H1 (cell line): ENCODE measurements around the gene RCAN2. TPM values are rescaled to one million over a fixed set of nuclear protein-coding genes. Genes with fewer than 3 reads are reported as not detected.

ENCODE experiments used
- CTCF ChIA-PET: fragments of 300-600 bp; sonication (Branson Sonifier 250); formaldehyde crosslinking; loops from one replicate; lab custom pipeline; 2021; ENCODE audit not compliant: partially characterized antibody; lab: Charles Lee
- POLR2A ChIA-PET: fragments of 300-600 bp; sonication (Branson Sonifier 250); formaldehyde crosslinking; loops from one replicate; lab custom pipeline; 2021; ENCODE audit warnings: inconsistent platforms; ENCODE audit not compliant: partially characterized antibody; lab: Charles Lee
- DNase-seq, 2 experiments: peaks; one replicate each; pipeline versions ENCODE4 v3.0.0 to v3.0.0-alpha.2; 2010 to 2022; ENCODE audit warnings: low spot score in 2 of 2, low read depth in 1 of 2, mixed read lengths in 1 of 2
- FAIRE-seq: peaks from 2 replicates; lab custom pipeline; 2011; peaks lifted over from hg19 to GRCh38; lab: Jason Lieb, UNC
- H2AFZ ChIP-seq: 2 replicates; pipeline ENCODE4 v1.8.1; 2012; ENCODE audit warnings: low read length, inconsistent platforms
- H2AK5ac ChIP-seq: 2 replicates; pipeline ENCODE4 v1.6.1; 2013; ENCODE audit warnings: low read depth, low read length
- H2BK120ac ChIP-seq: replicated peaks from 2 replicates; pipeline ENCODE3; 2013; ENCODE audit warnings: low read depth, low read length, inconsistent platforms
- H2BK12ac ChIP-seq: 2 replicates; pipeline ENCODE4 v1.6.1; 2013; ENCODE audit warnings: low read depth, low read length
- H2BK15ac ChIP-seq: 2 replicates; pipeline ENCODE4 v1.6.1; 2013; ENCODE audit warnings: low read length
- H2BK20ac ChIP-seq: 2 replicates; pipeline ENCODE4 v1.6.1; 2013; ENCODE audit warnings: low read length
- H2BK5ac ChIP-seq: 2 replicates; pipeline ENCODE4 v1.6.1; 2013; ENCODE audit warnings: low read depth, low read length
- H3K14ac ChIP-seq: 2 replicates; pipeline ENCODE4 v1.6.1; 2013; ENCODE audit warnings: inconsistent platforms; ENCODE audit not compliant: insufficient read length
- H3K18ac ChIP-seq: 2 replicates; pipeline ENCODE4 v1.6.1; 2013; ENCODE audit warnings: low read length; ENCODE audit errors: extremely low read depth
- H3K23ac ChIP-seq: 2 replicates; pipeline ENCODE4 v1.6.1; 2013; ENCODE audit warnings: inconsistent platforms; ENCODE audit not compliant: insufficient read length
- H3K23me2 ChIP-seq: 2 replicates; pipeline ENCODE4 v1.6.1; 2013; ENCODE audit warnings: low read depth, low read length
- H3K27ac ChIP-seq: 2 replicates; pipeline ENCODE4 v1.6.1; 2011; ENCODE audit warnings: low read depth, low read length, inconsistent platforms
- H3K27me3 ChIP-seq, 4 experiments: replicated peaks in 1 of 4; 1 replicate in 1 of 4; 2 replicates in 3 of 4; pipeline versions ENCODE4 v1.6.1 to v1.8.1; 2011 to 2013; ENCODE audit warnings: low read length in 3 of 4, mild to moderate bottlenecking in 3 of 4, inconsistent platforms in 2 of 4, mixed read lengths in 2 of 4, moderate library complexity in 1 of 4; ENCODE audit not compliant: control insufficient read depth in 3 of 4, insufficient read depth in 3 of 4; ENCODE audit errors: extremely low read depth in 1 of 4
- H3K36me3 ChIP-seq, 4 experiments: 2 replicates each; pipeline versions ENCODE4 v1.6.1 to v1.8.1; 2011 to 2013; ENCODE audit warnings: mild to moderate bottlenecking in 4 of 4, low read length in 3 of 4, moderate library complexity in 2 of 4, control low read depth in 1 of 4, inconsistent platforms in 1 of 4; ENCODE audit not compliant: insufficient read depth in 4 of 4, control insufficient read depth in 2 of 4
- H3K4ac ChIP-seq: replicated peaks from 2 replicates; pipeline ENCODE3; 2013; ENCODE audit warnings: low read length, low read depth, mixed read lengths, inconsistent platforms; ENCODE audit not compliant: insufficient read length
- H3K4me1 ChIP-seq, 4 experiments: replicated peaks in 1 of 4; 1 replicate in 1 of 4; 2 replicates in 3 of 4; pipeline versions ENCODE4 v1.6.1 to v1.8.1; 2011 to 2013; ENCODE audit warnings: low read length in 3 of 4, inconsistent platforms in 2 of 4, mixed read lengths in 1 of 4; ENCODE audit not compliant: insufficient read depth in 4 of 4, control insufficient read depth in 3 of 4
- H3K4me2 ChIP-seq, 2 experiments: 2 replicates each; pipeline versions ENCODE4 v1.6.1 to v1.8.1; 2011 to 2013; ENCODE audit warnings: low read depth in 2 of 2, low read length in 2 of 2, control low read depth in 1 of 2, inconsistent platforms in 1 of 2, mild to moderate bottlenecking in 1 of 2; ENCODE audit not compliant: insufficient read depth in 1 of 2
- H3K4me3 ChIP-seq, 4 experiments: fragments of 200-600, 300-600 bp in 1 of 4; sonication (generic), shearing (Covaris generic), sonication (Bioruptor Twin) in 1 of 4; 2 replicates each; pipeline versions ENCODE4 v1.5.1 to v1.8.1; 2011 to 2016; ENCODE audit warnings: low read length in 4 of 4, low read depth in 3 of 4, control low read depth in 2 of 4, inconsistent platforms in 2 of 4, mild to moderate bottlenecking in 2 of 4, mixed read lengths in 1 of 4, moderate library complexity in 1 of 4; ENCODE audit not compliant: insufficient read depth in 2 of 4; ENCODE audit errors: extremely low read depth in 1 of 4
- H3K56ac ChIP-seq: replicated peaks from 2 replicates; pipeline ENCODE3; 2013; ENCODE audit warnings: low read depth, mild to moderate bottlenecking, mixed read lengths, low read length, inconsistent platforms; ENCODE audit not compliant: insufficient read length
- H3K79me1 ChIP-seq: 2 replicates; pipeline ENCODE4 v1.6.1; 2013; ENCODE audit warnings: low read depth, low read length, control low read depth
- H3K79me2 ChIP-seq, 2 experiments: 2 replicates each; pipeline versions ENCODE4 v1.6.1 to v1.8.1; 2012 to 2013; ENCODE audit warnings: low read length in 2 of 2, mild to moderate bottlenecking in 2 of 2, inconsistent platforms in 1 of 2; ENCODE audit not compliant: insufficient read depth in 2 of 2, control insufficient read depth in 1 of 2
- H3K9ac ChIP-seq, 4 experiments: replicated peaks in 1 of 4; 1 replicate in 1 of 4; 2 replicates in 3 of 4; pipeline versions ENCODE4 v1.6.1 to v1.8.1; 2011 to 2013; ENCODE audit warnings: low read depth in 3 of 4, low read length in 3 of 4, control low read depth in 2 of 4, mild to moderate bottlenecking in 2 of 4, moderate library complexity in 2 of 4, inconsistent platforms in 1 of 4; ENCODE audit errors: extremely low read depth in 1 of 4
- H3K9me3 ChIP-seq, 2 experiments: 2 replicates each; pipeline versions ENCODE4 v1.6.1 to v1.8.1; 2012 to 2013; ENCODE audit warnings: mild to moderate bottlenecking in 2 of 2, moderate library complexity in 2 of 2, control low read depth in 1 of 2, inconsistent platforms in 1 of 2, low read depth in 1 of 2, low read length in 1 of 2, mixed read lengths in 1 of 2; ENCODE audit not compliant: insufficient read depth in 2 of 2
- H4K20me1 ChIP-seq, 2 experiments: replicated peaks in 1 of 2; 2 replicates each; pipeline versions ENCODE3 to v1.8.1; 2011 to 2013; ENCODE audit warnings: inconsistent platforms in 2 of 2, low read length in 2 of 2, mild to moderate bottlenecking in 1 of 2; ENCODE audit not compliant: insufficient read depth in 2 of 2, control insufficient read depth in 1 of 2
- H4K5ac ChIP-seq: 2 replicates; pipeline ENCODE4 v1.6.1; 2013; ENCODE audit warnings: low read length, low read depth, mixed read lengths, inconsistent platforms; ENCODE audit not compliant: insufficient read length
- H4K8ac ChIP-seq: 2 replicates; pipeline ENCODE4 v1.8.0; 2013; ENCODE audit warnings: mild to moderate bottlenecking, moderate library complexity, low read length, inconsistent platforms; ENCODE audit not compliant: insufficient read depth; ENCODE audit errors: extremely low read depth
- H4K91ac ChIP-seq: replicated peaks from 2 replicates; pipeline ENCODE3; 2013; ENCODE audit warnings: low read length, mixed read lengths, inconsistent platforms; ENCODE audit not compliant: insufficient read length
- BRCA1 ChIP-seq: IDR thresholded peaks from 2 replicates; pipeline ENCODE4 v1.6.1; 2012; ENCODE audit warnings: low read depth, low read length, improper control_type of control experiment
- CEBPB ChIP-seq: IDR thresholded peaks from 2 replicates; pipeline ENCODE4 v1.6.1; 2012; ENCODE audit warnings: low read depth, low read length
- WGBS, 2 experiments: shearing (Covaris generic) in 1 of 2; methylation state at CpG; one replicate each; pipeline versions ENCODE4 v1.1.6 to v1.1.7; 2013 to 2015; ENCODE audit warnings: low lambda C conversion rate in 2 of 2, mixed read lengths in 2 of 2, inconsistent platforms in 1 of 2, low coverage in 1 of 2, missing lambda C conversion rate in 1 of 2; ENCODE audit not compliant: insufficient replicate concordance in 2 of 2, insufficient coverage in 1 of 2, insufficient read length in 1 of 2; ENCODE audit errors: extremely low coverage in 1 of 2, missing lambda C conversion rate in 1 of 2; 5-methylcytosine and 5-hydroxymethylcytosine counted together
- polyA plus RNA-seq, 7 experiments: library from polyadenylated mRNA; depleted of rRNA in 3 of 7; stranded (reverse) in 5 of 7; unstranded in 2 of 7; fragments of >200 nt in 5 of 7; fragments of 200-250 nt in 2 of 7; gene quantifications; 1 replicate in 5 of 7; 2 replicates in 1 of 7; 4 replicates in 1 of 7; pipeline versions ENCODE4 v1.2.1 to v1.2.3, GENCODE V29; 2011 to 2013; ENCODE audit warnings: missing spikeins in 2 of 7, mixed read lengths in 2 of 7
- total RNA-seq: library from RNA; stranded (reverse); fragmentation: NEBNext Ultra II Directional; extraction: Animal tissue kit (Norgen Biotek cat#: 25700); gene quantifications from 2 replicates; pipeline ENCODE4 v1.2.1, GENCODE V29; 2021

The RCAN2 gene
- total and polyA plus RNA-seq, 2 of the 8 experiments (the other 6 are each of a cell fraction or from before 2014, with no cell fraction given) = 5.0 to 8.5 TPM

DNA sequence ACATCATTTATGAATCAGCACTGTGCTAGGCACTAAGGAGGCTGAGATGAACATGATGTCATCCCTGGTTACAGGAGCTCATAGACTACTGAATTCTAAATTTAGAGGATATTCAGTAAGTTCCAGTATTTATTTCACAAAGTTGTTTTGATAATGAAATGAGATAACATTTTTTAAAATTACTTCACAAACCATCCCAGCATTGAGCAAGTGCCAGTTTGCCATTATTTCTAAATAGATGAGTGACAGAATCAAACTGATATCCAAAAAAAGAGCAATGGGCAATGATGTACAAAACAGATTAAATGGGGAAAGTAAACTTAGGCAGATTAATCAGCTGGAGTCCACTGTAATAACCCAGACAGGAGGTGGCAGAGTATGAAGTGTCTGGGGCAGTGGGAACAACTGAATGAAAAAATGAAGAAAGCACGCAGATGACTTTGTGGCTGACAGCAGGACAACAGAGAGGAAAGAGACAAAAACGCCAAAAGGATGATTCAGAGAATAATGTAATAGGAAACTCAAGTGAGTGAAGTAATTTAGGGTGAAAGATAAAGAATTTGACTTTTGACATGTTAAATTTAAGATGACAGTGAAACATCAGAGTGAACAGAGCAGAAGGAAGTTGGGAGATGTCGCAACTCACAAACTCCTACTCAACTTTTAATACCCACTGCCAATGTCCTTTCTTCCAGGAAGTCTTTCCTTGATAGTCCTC, 70.2 kb downstream of the RCAN2 start:
- no peak for FAIRE-seq
- no peaks in the 10 kb centered on the region for H3K27me3 ChIP-seq
- H3K4me2 ChIP-seq = no peak overlapping the region
- no peak overlapping the region for H4K8ac ChIP-seq
- no peaks in the 10 kb centered on the region for H4K20me1 ChIP-seq
- no peak overlapping the region for H3K9ac ChIP-seq
- no peak overlapping the region for H2BK120ac ChIP-seq
- H3K36me3 ChIP-seq = no peaks in the 10 kb centered on the region
- H2BK12ac ChIP-seq = no peak overlapping the region
- H2AFZ ChIP-seq = no peak overlapping the region
- H4K91ac ChIP-seq = no peak overlapping the region
- H3K79me2 ChIP-seq = no peaks in the 10 kb centered on the region
- no peak overlapping the region for H3K23ac ChIP-seq
- H3K9me3 ChIP-seq = no peaks in the 10 kb centered on the region
- 85% methylated on average over 3 of the region's 3 CpGs; no CpG with 5 or more reads in 1 of the 2 experiments for WGBS, 2 experiments
- CTCF ChIA-PET = interaction anchor here (0.7 to 2.1 kb wide), 11 partner anchors 17 to 254 kb away, joined by 3 to 10 read pairs (median 3); no protein-coding TSS in a partner anchor
- H3K4me1 ChIP-seq = no peaks in the 10 kb centered on the region
- no peak overlapping the region for H3K27ac ChIP-seq
- H2BK5ac ChIP-seq = no peak overlapping the region
- no peak overlapping the region for H2BK20ac ChIP-seq
- no peak overlapping the region for H2AK5ac ChIP-seq
- no peak overlapping the region for H3K4ac ChIP-seq
- no peak overlapping the region for H3K14ac ChIP-seq
- H3K4me3 ChIP-seq = no peak overlapping the region
- DNase-seq = no peak
- no peak overlapping the region for H3K18ac ChIP-seq
- no peaks in the 10 kb centered on the region for H3K79me1 ChIP-seq
- no peaks in the 10 kb centered on the region for H3K23me2 ChIP-seq
- H3K56ac ChIP-seq = no peak overlapping the region
- POLR2A ChIA-PET = no interaction called here
- TF ChIP-seq CEBPB (peak; percentile 59; the same call in 1 of the 2 replicates), BRCA1 (no peak)
- no peak overlapping the region for H4K5ac ChIP-seq
- no peak overlapping the region for H2BK15ac ChIP-seq
